Measurements from ENCODE around the gene TEKT2. TPM values are rescaled to one million over a fixed set of nuclear protein-coding genes. Genes with fewer than 3 reads are reported as not detected.
A peak's percentile ranks its signal among the peaks of the same experiment; 100 is the strongest.

Gene TEKT2
- total RNA-seq, 1 donor from 2014 or later = 9.3 TPM

- intact Hi-C loops (cut with DNase I) = no loop called here
- H3K36me3 ChIP-seq = peaks cover 7% of the 10 kb centered on the region
Measured at GRCh38 chr1:36099681-36100341, 15.9 kb downstream of the TEKT2 start.

GRCh38 chr1:36100376-36100775, 16.5 kb downstream of the TEKT2 start:
- intact Hi-C loops (cut with DNase I) = no loop called here
- Histone ChIP-seq H3K4me3 (no peak overlapping the region), H3K27ac (no peak overlapping the region), H3K27me3 (ENCODE audit: low read depth) (no peaks in the 10 kb centered on the region), H3K4me1 (peaks cover 19% of the 10 kb centered on the region), H3K9me3 (no peaks in the 10 kb centered on the region), H3K36me3 (peaks cover 4% of the 10 kb centered on the region)
- DNase-seq (no peak), ATAC-seq (no peak)
- TF ChIP-seq CTCF (IDR thresholded peaks at IDR 0.05) = no peak

More at GRCh38 chr1:36099681-36100341, 15.9 kb downstream of the TEKT2 start:
- DNase-seq (peak; percentile 85), ATAC-seq (peak; percentile 84 to 86)
- Histone ChIP-seq H3K9me3 (no peaks in the 10 kb centered on the region), H3K27me3 (ENCODE audit: low read depth) (no peaks in the 10 kb centered on the region), H3K4me1 (peaks cover 25% of the 10 kb centered on the region), H3K27ac (no peak overlapping the region), H3K4me3 (no peak overlapping the region)
- peak; percentile 84 for TF ChIP-seq CTCF (IDR thresholded peaks at IDR 0.05)

GRCh38 chr1:36101546-36101945, 17.7 kb downstream of the TEKT2 start:
- TF ChIP-seq CTCF (IDR thresholded peaks at IDR 0.05) = no peak
- no peak for DNase-seq
- Histone ChIP-seq H3K9me3 (no peaks in the 10 kb centered on the region), H3K4me3 (no peak overlapping the region), H3K27me3 (ENCODE audit: low read depth) (no peaks in the 10 kb centered on the region), H3K4me1 (peaks cover 8% of the 10 kb centered on the region), H3K36me3 (no peaks in the 10 kb centered on the region), H3K27ac (no peak overlapping the region)
- ATAC-seq = no peak
- intact Hi-C loops (cut with DNase I) = no loop called here

GRCh38 chr1:36106269-36106668, 22.4 kb downstream of the TEKT2 start:
- Histone ChIP-seq H3K27me3 (ENCODE audit: low read depth) (no peaks in the 10 kb centered on the region), H3K4me1 (no peaks in the 10 kb centered on the region), H3K9me3 (no peaks in the 10 kb centered on the region), H3K36me3 (no peaks in the 10 kb centered on the region), H3K27ac (no peak overlapping the region), H3K4me3 (no peak overlapping the region)
- ATAC-seq (no peak), DNase-seq (no peak)
- intact Hi-C loops (cut with DNase I) = no loop called here
- no peak for TF ChIP-seq CTCF (IDR thresholded peaks at IDR 0.05)

- Histone ChIP-seq H3K27ac (no peak overlapping the region), H3K4me1 (no peaks in the 10 kb centered on the region), H3K27me3 (ENCODE audit: low read depth) (no peaks in the 10 kb centered on the region), H3K9me3 (no peaks in the 10 kb centered on the region), H3K4me3 (no peak overlapping the region), H3K36me3 (no peaks in the 10 kb centered on the region)
- no peak for TF ChIP-seq CTCF (IDR thresholded peaks at IDR 0.05)
- ATAC-seq = peak; percentile 43 to 49
- intact Hi-C loops (cut with DNase I) = no loop called here
- DNase-seq = peak; percentile 37
Measured at GRCh38 chr1:36107394-36107793, 23.5 kb downstream of the TEKT2 start.
